ENCODE results near the gene PIM1.
"Not testable (repeated sequence)": the region's sequence is repeated elsewhere in the genome, so short reads cannot be mapped to it uniquely, and the experiment has no call there.

PIM1 gene

GRCh38 chr6:37171970-37172812 lies 2.2 kb downstream of the PIM1 start:
- DNase-seq = peak; percentile 88

GRCh38 chr6:37172912-37173492 lies 3.0 kb downstream of the PIM1 start:
- DNase-seq = no peak

GRCh38 chr6:37173493-37174195 lies 3.7 kb downstream of the PIM1 start:
- peak; percentile 55 for DNase-seq

GRCh38 chr6:37174196-37174514 lies 4.2 kb downstream of the PIM1 start:
- DNase-seq = no peak

- DNase-seq = no peak
Measured at GRCh38 chr6:37174515-37175331, 4.8 kb downstream of the PIM1 start.

- no peak for DNase-seq
Measured at GRCh38 chr6:37175332-37176267, 5.6 kb downstream of the PIM1 start.

- no peak for DNase-seq
Measured at GRCh38 chr6:37176268-37177076, 6.5 kb downstream of the PIM1 start.

GRCh38 chr6:37177077-37177934 lies 7.4 kb downstream of the PIM1 start:
- DNase-seq = no peak

GRCh38 chr6:37177935-37178517 lies 8.1 kb downstream of the PIM1 start:
- DNase-seq = no peak

- DNase-seq = no peak
Measured at GRCh38 chr6:37180075-37180474, 10.1 kb downstream of the PIM1 start.

- not testable (repeated sequence) for DNase-seq
Measured at GRCh38 chr6:37180610-37181009, 10.7 kb downstream of the PIM1 start.

- DNase-seq = peak; percentile 48
Measured at GRCh38 chr6:37182736-37183590, 13.0 kb downstream of the PIM1 start.

- not testable (repeated sequence) for DNase-seq
Measured at GRCh38 chr6:37185949-37186720, 16.2 kb downstream of the PIM1 start.

GRCh38 chr6:37187321-37188022 lies 17.5 kb downstream of the PIM1 start:
- no peak for DNase-seq

- DNase-seq = no peak
Measured at GRCh38 chr6:37188962-37189510, 19.1 kb downstream of the PIM1 start.

- DNase-seq = no peak
Measured at GRCh38 chr6:37190159-37190535, 20.2 kb downstream of the PIM1 start.

- no peak for DNase-seq
Measured at GRCh38 chr6:37192666-37193065, 22.7 kb downstream of the PIM1 start.
